Measurements from ENCODE around the gene NGB.
"Not testable (repeated sequence)": the region's sequence is repeated elsewhere in the genome, so short reads cannot be mapped to it uniquely, and the experiment has no call there.

Gene NGB

GRCh38 chr14:77280921-77281320 lies 9.9 kb upstream of the NGB start:
- not testable (repeated sequence) for H3K27ac Mint-ChIP-seq; H3K27me3 Mint-ChIP-seq (ENCODE audit: low read depth); H3K36me3 Mint-ChIP-seq (ENCODE audit: low read depth); H3K4me1 Mint-ChIP-seq (ENCODE audit: low read depth); DNase-seq (ENCODE audit: low spot score); H3K9me3 Mint-ChIP-seq; H3K4me3 Mint-ChIP-seq

GRCh38 chr14:77279719-77280118 lies 8.7 kb upstream of the NGB start:
- no peaks in the 10 kb centered on the region for H3K9me3 Mint-ChIP-seq
- H3K27ac Mint-ChIP-seq = no peak overlapping the region
- H3K27me3 Mint-ChIP-seq (ENCODE audit: low read depth) = no peaks in the 10 kb centered on the region
- DNase-seq (ENCODE audit: low spot score) = no peak
- H3K4me3 Mint-ChIP-seq = no peak overlapping the region
- H3K36me3 Mint-ChIP-seq (ENCODE audit: low read depth) = peaks cover 3% of the 10 kb centered on the region
- no peaks in the 10 kb centered on the region for H3K4me1 Mint-ChIP-seq (ENCODE audit: low read depth)

- Mint-ChIP-seq H3K27ac (no peak overlapping the region), H3K9me3 (no peaks in the 10 kb centered on the region), H3K4me1 (ENCODE audit: low read depth) (no peaks in the 10 kb centered on the region), H3K27me3 (ENCODE audit: low read depth) (no peaks in the 10 kb centered on the region), H3K36me3 (ENCODE audit: low read depth) (no peaks in the 10 kb centered on the region), H3K4me3 (no peak overlapping the region)
- DNase-seq (ENCODE audit: low spot score) = no peak
These were observed 7.6 kb upstream of the NGB start for GRCh38 chr14:77278461-77279230.

- no peaks in the 10 kb centered on the region for H3K9me3 Mint-ChIP-seq
- no peak overlapping the region for H3K4me3 Mint-ChIP-seq
- no peak overlapping the region for H3K27ac Mint-ChIP-seq
- H3K27me3 Mint-ChIP-seq (ENCODE audit: low read depth) = peaks cover 14% of the 10 kb centered on the region
- no peaks in the 10 kb centered on the region for H3K4me1 Mint-ChIP-seq (ENCODE audit: low read depth)
- DNase-seq (ENCODE audit: low spot score) = no peak
- H3K36me3 Mint-ChIP-seq (ENCODE audit: low read depth) = no peaks in the 10 kb centered on the region
These were observed 6.0 kb upstream of the NGB start for GRCh38 chr14:77276959-77277358.

- H3K27ac Mint-ChIP-seq = no peak overlapping the region
- peaks cover 19% of the 10 kb centered on the region for H3K27me3 Mint-ChIP-seq (ENCODE audit: low read depth)
- DNase-seq (ENCODE audit: low spot score) = no peak
- H3K9me3 Mint-ChIP-seq = no peaks in the 10 kb centered on the region
- H3K4me1 Mint-ChIP-seq (ENCODE audit: low read depth) = no peaks in the 10 kb centered on the region
- no peaks in the 10 kb centered on the region for H3K36me3 Mint-ChIP-seq (ENCODE audit: low read depth)
- no peak overlapping the region for H3K4me3 Mint-ChIP-seq
These were observed 5.4 kb upstream of the NGB start for GRCh38 chr14:77276295-77276935.

GRCh38 chr14:77275601-77276017 lies 4.6 kb upstream of the NGB start:
- no peak overlapping the region for H3K4me3 Mint-ChIP-seq
- DNase-seq (ENCODE audit: low spot score) = no peak
- no peak overlapping the region for H3K27ac Mint-ChIP-seq

GRCh38 chr14:77275041-77275580 lies 4.1 kb upstream of the NGB start:
- no peak for DNase-seq (ENCODE audit: low spot score)
- Mint-ChIP-seq H3K27ac (no peak overlapping the region), H3K27me3 (ENCODE audit: low read depth) (peaks cover 25% of the 10 kb centered on the region), H3K36me3 (ENCODE audit: low read depth) (no peaks in the 10 kb centered on the region), H3K4me1 (ENCODE audit: low read depth) (no peaks in the 10 kb centered on the region), H3K4me3 (no peak overlapping the region), H3K9me3 (no peaks in the 10 kb centered on the region)

More at GRCh38 chr14:77275601-77276017, 4.6 kb upstream of the NGB start:
- no peaks in the 10 kb centered on the region for H3K36me3 Mint-ChIP-seq (ENCODE audit: low read depth)
- H3K4me1 Mint-ChIP-seq (ENCODE audit: low read depth) = no peaks in the 10 kb centered on the region
- H3K9me3 Mint-ChIP-seq = no peaks in the 10 kb centered on the region
- H3K27me3 Mint-ChIP-seq (ENCODE audit: low read depth) = peaks cover 23% of the 10 kb centered on the region

- no peak for DNase-seq (ENCODE audit: low spot score)
- Mint-ChIP-seq H3K36me3 (ENCODE audit: low read depth) (no peaks in the 10 kb centered on the region), H3K4me1 (ENCODE audit: low read depth) (no peaks in the 10 kb centered on the region), H3K9me3 (no peaks in the 10 kb centered on the region), H3K27me3 (ENCODE audit: low read depth) (peaks cover 34% of the 10 kb centered on the region), H3K27ac (no peak overlapping the region), H3K4me3 (no peak overlapping the region)
These were observed 2.8 kb upstream of the NGB start for GRCh38 chr14:77273796-77274195.

GRCh38 chr14:77272261-77272660 lies 1.3 kb upstream of the NGB start:
- H3K4me3 Mint-ChIP-seq = no peak overlapping the region
- no peaks in the 10 kb centered on the region for H3K36me3 Mint-ChIP-seq (ENCODE audit: low read depth)
- peaks cover 3% of the 10 kb centered on the region for H3K9me3 Mint-ChIP-seq
- no peaks in the 10 kb centered on the region for H3K4me1 Mint-ChIP-seq (ENCODE audit: low read depth)
- DNase-seq (ENCODE audit: low spot score) = no peak
- H3K27ac Mint-ChIP-seq = no peak overlapping the region
- peaks cover 47% of the 10 kb centered on the region for H3K27me3 Mint-ChIP-seq (ENCODE audit: low read depth)

GRCh38 chr14:77270361-77271112 lies 469 bp downstream of the NGB start:
- Mint-ChIP-seq H3K27ac (no peak overlapping the region), H3K36me3 (ENCODE audit: low read depth) (no peaks in the 10 kb centered on the region), H3K4me1 (ENCODE audit: low read depth) (no peaks in the 10 kb centered on the region), H3K27me3 (ENCODE audit: low read depth) (peaks cover 47% of the 10 kb centered on the region), H3K9me3 (peaks cover 3% of the 10 kb centered on the region), H3K4me3 (no peak overlapping the region)
- DNase-seq (ENCODE audit: low spot score) = no peak

GRCh38 chr14:77268989-77269600 lies 1.9 kb downstream of the NGB start:
- H3K36me3 Mint-ChIP-seq (ENCODE audit: low read depth) = no peaks in the 10 kb centered on the region
- no peak for DNase-seq (ENCODE audit: low spot score)
- no peaks in the 10 kb centered on the region for H3K4me1 Mint-ChIP-seq (ENCODE audit: low read depth)
- H3K27me3 Mint-ChIP-seq (ENCODE audit: low read depth) = peaks cover 47% of the 10 kb centered on the region
- H3K27ac Mint-ChIP-seq = no peak overlapping the region
- no peak overlapping the region for H3K4me3 Mint-ChIP-seq
- H3K9me3 Mint-ChIP-seq = peaks cover 3% of the 10 kb centered on the region

- Mint-ChIP-seq H3K9me3 (peaks cover 3% of the 10 kb centered on the region), H3K27me3 (ENCODE audit: low read depth) (peaks cover 51% of the 10 kb centered on the region), H3K4me3 (no peak overlapping the region), H3K27ac (no peak overlapping the region), H3K36me3 (ENCODE audit: low read depth) (no peaks in the 10 kb centered on the region), H3K4me1 (ENCODE audit: low read depth) (no peaks in the 10 kb centered on the region)
- no peak for DNase-seq (ENCODE audit: low spot score)
These were observed 2.9 kb downstream of the NGB start for GRCh38 chr14:77267937-77268699.

GRCh38 chr14:77266336-77266735 lies 4.7 kb downstream of the NGB start:
- Mint-ChIP-seq H3K4me3 (no peak overlapping the region), H3K9me3 (peaks cover 3% of the 10 kb centered on the region), H3K27ac (no peak overlapping the region)

More at GRCh38 chr14:77266336-77266735, 4.7 kb downstream of the NGB start:
- H3K36me3 Mint-ChIP-seq (ENCODE audit: low read depth) = no peaks in the 10 kb centered on the region
- no peak for DNase-seq (ENCODE audit: low spot score)
- H3K4me1 Mint-ChIP-seq (ENCODE audit: low read depth) = no peaks in the 10 kb centered on the region
- peaks cover 41% of the 10 kb centered on the region for H3K27me3 Mint-ChIP-seq (ENCODE audit: low read depth)

Measured in T-helper 2 cell treated with Interferon-gamma antibody and Interleukin-4, amounts not matched to agents 5 μg/mL and 100 μg/mL, for 36 hours (primary cell).